Parathyroid adenoma (tissue), 2 donors: ENCODE measurements around the gene ABO.
A peak's percentile ranks its signal among the peaks of the same experiment; 100 is the strongest.

Experiments used
- H2AFZ ChIP-seq: fragments of 300-600 bp; sonication (generic); one replicate; pipeline ENCODE4 v1.7.0; 2017; ENCODE audit warnings: antibody characterized with exemption, mild to moderate bottlenecking
- H3K27ac ChIP-seq: fragments of 300-600 bp; sonication (generic); one replicate; pipeline ENCODE4 v1.7.0; 2017
- H3K27me3 ChIP-seq: fragments of 300-600 bp; sonication (generic); one replicate; pipeline ENCODE4 v1.7.0; 2017; ENCODE audit warnings: low read length; ENCODE audit not compliant: control insufficient read depth, insufficient read depth
- H3K36me3 ChIP-seq: fragments of 300-600 bp; sonication (generic); one replicate; pipeline ENCODE4 v1.7.0; 2017; ENCODE audit warnings: low read length; ENCODE audit not compliant: control insufficient read depth, insufficient read depth
- H3K4me1 ChIP-seq: fragments of 300-600 bp; sonication (generic); one replicate; pipeline ENCODE4 v1.7.0; 2017; ENCODE audit warnings: control low read depth
- H3K4me2 ChIP-seq: fragments of 300-600 bp; sonication (generic); one replicate; pipeline ENCODE4 v1.7.0; 2017; ENCODE audit warnings: low read length
- H3K4me3 ChIP-seq: fragments of 300-600 bp; sonication (generic); one replicate; pipeline ENCODE4 v1.7.0; 2017; ENCODE audit warnings: low read depth, low read length
- H3K79me2 ChIP-seq: fragments of 300-600 bp; sonication (generic); one replicate; pipeline ENCODE4 v1.7.0; 2017; ENCODE audit warnings: control low read depth
- H3K9ac ChIP-seq: fragments of 300-600 bp; sonication (generic); one replicate; pipeline ENCODE4 v1.7.0; 2017; ENCODE audit warnings: mild to moderate bottlenecking
- H3K9me3 ChIP-seq: fragments of 300-600 bp; sonication (generic); one replicate; pipeline ENCODE4 v1.7.0; 2017; ENCODE audit warnings: low read length; ENCODE audit not compliant: control insufficient read depth
- TF ChIP-seq, protein P1 (sequence below): fragments of 300-600 bp; sonication (generic); IDR thresholded peaks from one replicate; pipeline ENCODE4 v1.7.0; 2017; ENCODE audit warnings: antibody characterized with exemption, mild to moderate bottlenecking
- donor health status: primary hyperparathyroidism.

ABO gene

DNA sequence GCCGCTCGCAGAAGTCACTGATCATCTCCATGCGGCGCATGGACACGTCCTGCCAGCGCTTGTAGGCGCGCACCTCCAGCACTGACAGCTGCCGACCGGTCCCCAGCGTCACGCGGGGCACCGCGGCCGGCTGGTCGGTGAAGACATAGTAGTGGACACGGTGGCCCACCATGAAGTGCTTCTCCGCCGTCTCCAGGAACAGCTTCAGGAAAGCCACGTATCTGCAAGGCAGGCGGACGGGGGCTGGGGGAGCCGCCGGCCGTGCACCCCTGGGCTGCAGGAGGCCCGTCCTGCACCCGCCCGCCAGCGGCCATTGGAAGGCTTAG lies 18.9 kb downstream of the ABO start:
- no peak overlapping the region for H3K9ac ChIP-seq
- no peak overlapping the region for H3K4me2 ChIP-seq
- H3K27me3 ChIP-seq, result no peaks in the 10 kb centered on the region
- TF ChIP-seq, protein P1, sequence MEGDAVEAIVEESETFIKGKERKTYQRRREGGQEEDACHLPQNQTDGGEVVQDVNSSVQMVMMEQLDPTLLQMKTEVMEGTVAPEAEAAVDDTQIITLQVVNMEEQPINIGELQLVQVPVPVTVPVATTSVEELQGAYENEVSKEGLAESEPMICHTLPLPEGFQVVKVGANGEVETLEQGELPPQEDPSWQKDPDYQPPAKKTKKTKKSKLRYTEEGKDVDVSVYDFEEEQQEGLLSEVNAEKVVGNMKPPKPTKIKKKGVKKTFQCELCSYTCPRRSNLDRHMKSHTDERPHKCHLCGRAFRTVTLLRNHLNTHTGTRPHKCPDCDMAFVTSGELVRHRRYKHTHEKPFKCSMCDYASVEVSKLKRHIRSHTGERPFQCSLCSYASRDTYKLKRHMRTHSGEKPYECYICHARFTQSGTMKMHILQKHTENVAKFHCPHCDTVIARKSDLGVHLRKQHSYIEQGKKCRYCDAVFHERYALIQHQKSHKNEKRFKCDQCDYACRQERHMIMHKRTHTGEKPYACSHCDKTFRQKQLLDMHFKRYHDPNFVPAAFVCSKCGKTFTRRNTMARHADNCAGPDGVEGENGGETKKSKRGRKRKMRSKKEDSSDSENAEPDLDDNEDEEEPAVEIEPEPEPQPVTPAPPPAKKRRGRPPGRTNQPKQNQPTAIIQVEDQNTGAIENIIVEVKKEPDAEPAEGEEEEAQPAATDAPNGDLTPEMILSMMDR, result no peak
- H3K79me2 ChIP-seq, result no peaks in the 10 kb centered on the region
- no peak overlapping the region for H3K27ac ChIP-seq
- no peak overlapping the region for H3K4me3 ChIP-seq
- H3K4me1 ChIP-seq, result peaks cover 12% of the 10 kb centered on the region
- no peaks in the 10 kb centered on the region for H3K36me3 ChIP-seq
- no peaks in the 10 kb centered on the region for H3K9me3 ChIP-seq
- no peak overlapping the region for H2AFZ ChIP-seq

DNA sequence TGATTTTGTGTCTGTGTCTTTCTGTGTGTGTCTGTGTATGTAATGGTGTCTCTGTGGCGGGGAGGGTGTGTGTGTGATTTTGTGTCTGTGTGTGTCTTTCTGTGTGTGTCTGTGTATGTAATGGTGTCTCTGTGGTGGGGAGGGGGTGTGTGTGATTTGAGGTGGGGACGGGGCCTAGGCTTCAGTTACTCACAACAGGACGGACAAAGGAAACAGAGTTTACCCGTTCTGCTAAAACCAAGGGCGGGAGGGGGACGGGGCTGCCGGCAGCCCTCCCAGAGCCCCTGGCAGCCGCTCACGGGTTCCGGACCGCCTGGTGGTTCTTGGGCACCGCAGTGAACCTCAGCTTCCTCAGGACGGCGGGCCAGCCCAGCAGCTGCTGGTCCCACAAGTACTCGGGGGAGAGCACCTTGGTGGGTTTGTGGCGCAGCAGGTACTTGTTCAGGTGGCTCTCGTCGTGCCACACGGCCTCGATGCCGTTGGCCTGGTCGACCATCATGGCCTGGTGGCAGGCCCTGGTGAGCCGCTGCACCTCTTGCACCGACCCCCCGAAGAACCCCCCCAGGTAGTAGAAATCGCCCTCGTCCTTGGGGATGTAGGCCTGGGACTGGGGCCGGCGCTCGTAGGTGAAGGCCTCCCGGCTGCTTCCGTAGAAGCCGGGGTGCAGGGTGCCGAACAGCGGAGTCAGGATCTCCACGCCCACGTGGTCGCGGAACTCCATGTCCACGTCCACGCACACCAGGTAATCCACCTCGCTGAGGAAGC lies 19.4 kb downstream of the ABO start:
- Histone ChIP-seq H3K4me1 (peaks cover 16% of the 10 kb centered on the region), H2AFZ (no peak overlapping the region), H3K4me2 (no peak overlapping the region), H3K4me3 (no peak overlapping the region), H3K27ac (no peak overlapping the region), H3K9me3 (no peaks in the 10 kb centered on the region), H3K9ac (no peak overlapping the region), H3K79me2 (no peaks in the 10 kb centered on the region), H3K27me3 (no peaks in the 10 kb centered on the region), H3K36me3 (no peaks in the 10 kb centered on the region)
- TF ChIP-seq, protein P1, result no peak

- Histone ChIP-seq H3K36me3 (no peaks in the 10 kb centered on the region), H3K9me3 (no peaks in the 10 kb centered on the region), H3K4me2 (no peak overlapping the region), H3K4me3 (no peak overlapping the region), H2AFZ (no peak overlapping the region), H3K27me3 (no peaks in the 10 kb centered on the region), H3K4me1 (peaks cover 22% of the 10 kb centered on the region), H3K79me2 (no peaks in the 10 kb centered on the region), H3K27ac (no peak overlapping the region), H3K9ac (no peak overlapping the region)
- TF ChIP-seq, protein P1, result no peak
These were observed 20.5 kb downstream of the ABO start for GRCh38 chr9:133254471-133254870.

DNA sequence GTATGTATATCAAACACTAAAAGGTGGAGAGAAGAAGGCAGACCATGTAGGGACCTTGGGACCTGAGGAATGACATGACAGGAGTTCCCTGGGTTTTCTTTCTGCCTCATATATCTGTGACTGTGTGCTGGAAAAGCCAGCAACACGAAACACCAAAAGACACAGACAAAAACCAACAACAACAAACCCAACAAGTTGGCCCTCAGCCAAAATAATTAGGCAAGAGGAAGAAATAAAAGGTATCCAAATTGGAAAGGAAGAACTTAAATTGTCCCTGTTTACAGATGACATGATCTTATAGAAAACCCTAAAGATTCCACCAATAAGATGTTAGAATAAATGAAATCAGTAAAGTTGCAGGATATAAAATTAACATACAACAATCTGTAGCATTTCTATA lies 21.7 kb downstream of the ABO start:
- TF ChIP-seq, protein P1, result no peak
- Histone ChIP-seq H3K9ac (no peak overlapping the region), H3K27ac (no peak overlapping the region)

More for the DNA sequence above, 21.7 kb downstream of the ABO start:
- Histone ChIP-seq H3K4me3 (no peak overlapping the region), H2AFZ (no peak overlapping the region), H3K79me2 (no peaks in the 10 kb centered on the region), H3K4me2 (peak overlapping the region; percentile 64), H3K27me3 (no peaks in the 10 kb centered on the region), H3K4me1 (peaks cover 18% of the 10 kb centered on the region), H3K36me3 (no peaks in the 10 kb centered on the region), H3K9me3 (no peaks in the 10 kb centered on the region)
